Kidney (tissue), 14 donors: ENCODE data around the gene ACAD8. TPM values are rescaled to one million over a fixed set of nuclear protein-coding genes. Genes with fewer than 3 reads are reported as not detected.
"Not testable (repeated sequence)": the region's sequence is repeated elsewhere in the genome, so short reads cannot be mapped to it uniquely, and the experiment has no call there.

Experiments used
- DNase-seq, 5 donors: peaks; one replicate each; pipeline ENCODE4 v3.0.0-alpha.2; 2013 to 2020
- FAIRE-seq: peaks from 2 replicates; lab custom pipeline; 2012; peaks lifted over from hg19 to GRCh38; lab: Jason Lieb, UNC
- H3K27ac ChIP-seq, 2 donors: one replicate each; pipeline ENCODE4 v1.7.0; 2013; ENCODE audit warnings: low read depth in 2 of 2, low read length in 2 of 2, inconsistent platforms in 1 of 2
- H3K27me3 ChIP-seq: one replicate; pipeline ENCODE4 v1.7.1; 2013; ENCODE audit warnings: low read length, inconsistent platforms; ENCODE audit not compliant: control insufficient read depth, insufficient read depth
- H3K36me3 ChIP-seq, 3 donors: one replicate each; pipeline versions ENCODE4 v1.7.0 to v1.7.1; 2013; ENCODE audit warnings: low read length in 3 of 3, control low read depth in 1 of 3, inconsistent platforms in 1 of 3; ENCODE audit not compliant: insufficient read depth in 3 of 3, control insufficient read depth in 2 of 3
- H3K4me1 ChIP-seq, 3 donors: one replicate each; pipeline versions ENCODE4 v1.7.0 to v1.7.1; 2013; ENCODE audit warnings: low read length in 3 of 3, inconsistent platforms in 1 of 3, low read depth in 1 of 3; ENCODE audit not compliant: control insufficient read depth in 2 of 3, insufficient read depth in 2 of 3
- H3K4me3 ChIP-seq, 3 donors: one replicate each; pipeline versions ENCODE4 v1.7.0 to v1.8.1; 2013; ENCODE audit warnings: low read length in 3 of 3, control low read depth in 1 of 3, inconsistent platforms in 1 of 3
- H3K9ac ChIP-seq, 3 donors: one replicate each; pipeline versions ENCODE4 v1.7.0 to v1.7.1; 2013; ENCODE audit warnings: low read length in 3 of 3, control low read depth in 1 of 3, inconsistent platforms in 1 of 3
- H3K9me3 ChIP-seq, 3 donors: one replicate each; pipeline versions ENCODE4 v1.7.0 to v1.7.1; 2013; ENCODE audit warnings: low read length in 3 of 3, control low read depth in 1 of 3, inconsistent platforms in 1 of 3; ENCODE audit not compliant: control insufficient read depth in 2 of 3, insufficient read depth in 1 of 3
- CTCF ChIP-seq: IDR thresholded peaks from 3 replicates; pipeline ENCODE4 v1.5.1; 2012; ENCODE audit warnings: mild to moderate bottlenecking, moderate library complexity, borderline replicate concordance; ENCODE audit not compliant: insufficient read depth; ENCODE audit errors: extremely low read depth
- intact Hi-C: fragments of 100-400 bp; cut with DNase I; formaldehyde crosslinking; loops from one replicate; pipeline ENCODE4 v1.11.1; 2022
- polyA plus RNA-seq: library from polyadenylated mRNA; stranded (reverse); fragments of 350-450 nt; fragmentation: Illumina TruSeq; extraction: RNeasy Lipid Tissue Mini Kit (QIAGEN cat#74804); gene quantifications from one replicate; pipeline ENCODE4 v1.2.3, GENCODE V29; 2014; ENCODE audit warnings: low read depth, low replicate concordance; ENCODE audit not compliant: insufficient read depth
- total RNA-seq: library from RNA; stranded (reverse); fragmentation: NEBNext Ultra II Directional; extraction: Animal tissue kit (Norgen Biotek cat#: 25700); gene quantifications from one replicate; pipeline ENCODE4 v1.2.1, GENCODE V29; 2021
- donor health status: control.
- donor health status: control.
- donor health status: control.
- donor health status: control.
- donor health status: control.
- donor health status: DM: yes; HTN: yes; CAD: no.
- donor health status: Normal renal cell carcinoma (clear cell type).

The ACAD8 gene
- total and polyA plus RNA-seq, 2 donors from 2014 or later = 28.1 to 42.1 TPM

GRCh38 chr11:134283461-134284230 lies 30.3 kb downstream of the ACAD8 start:
- H3K27me3 ChIP-seq = no peaks in the 10 kb centered on the region
- intact Hi-C loops = no loop called here
- no peak for TF ChIP-seq CTCF
- H3K9ac ChIP-seq = no peak overlapping the region
- H3K4me3 ChIP-seq = no peak overlapping the region
- H3K27ac ChIP-seq = no peak overlapping the region
- H3K36me3 ChIP-seq = no peaks in the 10 kb centered on the region
- FAIRE-seq (no peak), DNase-seq (no peak)
- H3K9me3 ChIP-seq = no peaks in the 10 kb centered on the region
- no peaks in the 10 kb centered on the region for H3K4me1 ChIP-seq

GRCh38 chr11:134284349-134284748 lies 31.0 kb downstream of the ACAD8 start:
- H3K27me3 ChIP-seq, H3K4me3 ChIP-seq, H3K27ac ChIP-seq, FAIRE-seq, H3K36me3 ChIP-seq, DNase-seq, intact Hi-C loops, H3K9ac ChIP-seq, H3K4me1 ChIP-seq, H3K9me3 ChIP-seq: not testable (repeated sequence)

- no peak overlapping the region for H3K9ac ChIP-seq
- H3K4me3 ChIP-seq = no peak overlapping the region
- intact Hi-C loops = no loop called here
- H3K27ac ChIP-seq = no peak overlapping the region
- H3K27me3 ChIP-seq = no peaks in the 10 kb centered on the region
- H3K36me3 ChIP-seq = no peaks in the 10 kb centered on the region
- TF ChIP-seq CTCF = no peak
- H3K9me3 ChIP-seq = no peaks in the 10 kb centered on the region
- H3K4me1 ChIP-seq = no peaks in the 10 kb centered on the region
- FAIRE-seq = no peak
- DNase-seq = no peak
Measured at GRCh38 chr11:134287561-134287960, 34.2 kb downstream of the ACAD8 start.

GRCh38 chr11:134288486-134288885 lies 35.1 kb downstream of the ACAD8 start:
- no peak for TF ChIP-seq CTCF
- Histone ChIP-seq H3K27ac (no peak overlapping the region), H3K9ac (no peak overlapping the region), H3K9me3 (no peaks in the 10 kb centered on the region), H3K36me3 (no peaks in the 10 kb centered on the region), H3K4me1 (no peaks in the 10 kb centered on the region), H3K4me3 (no peak overlapping the region), H3K27me3 (no peaks in the 10 kb centered on the region)
- intact Hi-C loops = no loop called here
- DNase-seq (no peak), FAIRE-seq (no peak)
